Midbrain (tissue), 1 donor: Measurements from ENCODE around the gene WDR4.
"Not testable (repeated sequence)": the region's sequence is repeated elsewhere in the genome, so short reads cannot be mapped to it uniquely, and the experiment has no call there.

Source experiments
- DNase-seq: peaks from one replicate; lab custom pipeline; 2025; lab: John Stamatoyannopoulos, UW

Gene WDR4

GRCh38 chr21:42875811-42876210, 3.5 kb downstream of the WDR4 start:
- DNase-seq, result not testable (repeated sequence)

- DNase-seq, result no peak
Observed at GRCh38 chr21:42873096-42873495, 6.2 kb downstream of the WDR4 start.

- DNase-seq, result no peak
Observed at GRCh38 chr21:42868196-42868595, 11.1 kb downstream of the WDR4 start.

GRCh38 chr21:42865776-42866160, 13.6 kb downstream of the WDR4 start:
- DNase-seq, result no peak

GRCh38 chr21:42864815-42865775, 14.2 kb downstream of the WDR4 start:
- DNase-seq, result no peak

- DNase-seq, result no peak
Observed at GRCh38 chr21:42864286-42864685, 15.1 kb downstream of the WDR4 start.

GRCh38 chr21:42863504-42863870, 15.9 kb downstream of the WDR4 start:
- no peak for DNase-seq

- no peak for DNase-seq
Observed at GRCh38 chr21:42862774-42863503, 16.4 kb downstream of the WDR4 start.

GRCh38 chr21:42861848-42862400, 17.4 kb downstream of the WDR4 start:
- DNase-seq, result no peak

- DNase-seq, result no peak
Observed at GRCh38 chr21:42861311-42861847, 18.0 kb downstream of the WDR4 start.

- no peak for DNase-seq
Observed at GRCh38 chr21:42860345-42860744, 19.0 kb downstream of the WDR4 start.

GRCh38 chr21:42859891-42860230, 19.5 kb downstream of the WDR4 start:
- DNase-seq, result no peak

GRCh38 chr21:42858957-42859890, 20.1 kb downstream of the WDR4 start:
- DNase-seq, result no peak

- no peak for DNase-seq
Observed at GRCh38 chr21:42858185-42858847, 21.0 kb downstream of the WDR4 start.

- DNase-seq, result no peak
Observed at GRCh38 chr21:42857216-42857615, 22.1 kb downstream of the WDR4 start.

- DNase-seq, result no peak
Observed at GRCh38 chr21:42855937-42856335, 23.4 kb downstream of the WDR4 start.

- no peak for DNase-seq
Observed at GRCh38 chr21:42855171-42855936, 24.0 kb downstream of the WDR4 start.

GRCh38 chr21:42854246-42855010, 24.9 kb downstream of the WDR4 start:
- DNase-seq, result no peak

- DNase-seq, result no peak
Observed at GRCh38 chr21:42853621-42854020, 25.7 kb downstream of the WDR4 start.
